Left renal cortex interstitium (tissue), 4 donors: ENCODE data around the gene CAMK2G. TPM values are rescaled to one million over a fixed set of nuclear protein-coding genes. Genes with fewer than 3 reads are reported as not detected.

Experiments used
- DNase-seq, 4 donors: peaks; one replicate each; pipeline ENCODE4 v3.0.0-alpha.2; 2013; ENCODE audit warnings: low read depth in 4 of 4, low spot score in 2 of 4, missing footprints in 1 of 4
- polyA plus RNA-seq, 4 donors: library from polyadenylated mRNA; unstranded; fragments of 120-200 nt; gene quantifications; one replicate each; pipeline ENCODE4 v1.2.1, GENCODE V29; 2013; ENCODE audit not compliant: insufficient read length in 4 of 4

CAMK2G gene
- polyA plus RNA-seq, 4 donors, result 19.9 to 34.8 (median 26.9) TPM

DNA sequence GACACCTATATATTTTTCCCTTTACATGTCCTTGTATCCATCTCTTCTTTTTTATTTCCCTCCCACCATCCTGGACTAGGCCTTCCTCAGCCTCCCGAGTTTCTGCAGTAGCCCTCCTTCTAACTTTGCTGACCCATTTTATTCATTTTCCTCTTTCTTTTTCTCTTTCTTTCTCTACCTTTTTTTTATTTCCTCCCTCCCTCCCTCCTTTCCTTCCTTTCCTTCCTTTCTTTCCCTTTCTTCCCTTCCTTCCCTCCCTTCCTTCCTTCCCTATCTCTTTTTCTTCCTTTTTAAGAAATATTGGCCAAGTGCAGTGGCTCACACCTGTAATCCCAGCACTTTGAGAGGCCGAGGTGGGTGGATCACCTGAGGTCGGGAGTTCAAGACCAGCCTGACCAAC is 9.7 kb upstream of the CAMK2G start:
- no peak for DNase-seq

DNA sequence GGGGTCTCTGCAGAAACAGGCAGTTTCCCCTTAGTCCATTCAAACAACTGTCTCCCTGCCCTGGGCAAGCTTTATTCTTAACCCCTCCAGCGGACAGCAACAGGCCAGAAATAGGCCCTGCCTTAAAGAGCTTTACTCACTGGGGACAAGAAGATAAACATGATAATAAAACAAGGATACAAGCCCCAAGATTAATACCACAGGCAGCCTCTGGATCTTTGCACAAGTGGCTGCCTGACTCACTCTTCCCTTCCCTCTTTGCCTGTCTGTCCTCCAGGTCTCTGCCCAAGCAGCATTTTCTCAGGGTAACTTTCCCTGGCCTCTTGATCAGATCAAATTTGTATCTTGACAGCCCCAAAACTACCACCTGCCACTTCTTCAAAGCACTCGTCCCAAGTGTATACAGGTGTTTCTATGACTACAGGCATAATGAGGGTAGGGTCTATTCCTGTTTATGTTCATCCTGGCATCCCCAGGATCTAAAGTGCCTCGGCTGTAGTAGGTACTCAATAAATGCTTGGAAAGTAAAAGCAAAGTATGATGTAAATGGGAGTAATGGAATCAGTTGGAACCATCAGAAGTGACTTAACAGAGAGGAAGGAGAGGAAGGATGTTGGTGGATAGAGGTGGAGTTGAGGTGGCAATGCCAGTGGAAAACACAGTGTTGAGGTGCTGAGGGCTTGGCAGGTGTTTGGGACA is 7.0 kb upstream of the CAMK2G start:
- DNase-seq, result no peak

DNA sequence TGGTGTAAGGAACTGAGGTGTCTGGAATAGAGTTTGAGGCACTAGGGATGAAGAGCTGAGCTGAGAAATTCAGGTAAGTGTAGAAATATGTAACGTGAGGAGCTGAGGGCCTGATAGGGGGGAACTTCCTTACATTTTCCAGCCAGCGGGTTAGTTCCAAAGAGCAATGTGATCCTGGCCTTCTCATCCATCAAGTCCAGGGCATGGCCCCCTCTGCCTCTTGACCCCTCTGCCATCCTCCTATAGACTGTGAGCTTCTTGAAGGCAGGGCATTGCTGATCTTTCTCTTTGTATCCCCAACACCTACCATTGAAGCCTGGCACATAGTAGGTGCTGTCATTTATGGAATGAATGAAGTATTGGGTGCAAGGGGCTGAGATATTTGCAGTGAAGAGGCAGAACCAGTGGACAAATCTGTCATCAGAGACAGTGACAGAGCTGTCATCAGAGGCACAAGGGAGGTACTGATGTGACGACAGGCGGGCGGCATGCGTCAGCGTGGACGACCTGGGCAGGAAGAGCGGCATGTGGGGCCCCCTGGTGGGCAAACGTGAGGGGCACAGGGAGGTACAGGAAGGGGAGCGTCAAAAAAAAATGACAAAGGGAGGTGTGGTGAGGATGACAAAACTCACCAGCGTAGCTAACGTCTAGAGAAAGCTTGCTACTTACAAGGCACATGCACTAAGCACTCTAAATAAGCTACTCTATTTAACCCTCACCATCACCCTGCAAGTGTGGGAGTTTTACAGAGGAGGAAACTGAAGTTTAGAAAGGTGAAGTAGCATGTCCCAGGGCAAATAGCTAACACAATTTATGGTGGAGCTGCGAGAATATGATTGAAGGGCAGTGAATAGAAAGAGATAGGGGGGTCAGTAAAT is 5.2 kb upstream of the CAMK2G start:
- peak in 2 of 4 donors; percentile 29 to 56 for DNase-seq

DNA sequence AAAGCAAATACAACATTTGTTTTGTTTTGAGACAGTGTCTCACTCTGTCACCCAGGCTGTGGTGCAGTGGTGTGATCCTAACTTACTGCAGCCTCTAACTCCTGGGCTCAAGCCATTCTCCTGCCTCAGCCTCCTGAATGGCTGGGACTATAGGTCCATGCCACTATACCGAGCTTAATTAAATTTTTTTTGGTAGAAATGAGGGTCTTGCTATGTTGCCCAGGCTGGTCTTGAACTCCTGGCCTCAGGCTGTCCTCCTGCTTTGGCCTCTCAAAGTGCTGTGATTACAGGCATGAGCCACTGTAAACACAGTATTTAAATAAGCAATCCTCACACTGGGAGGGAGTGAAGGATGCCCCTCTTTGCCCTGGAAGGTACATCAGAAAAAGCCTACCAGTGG is 4.0 kb upstream of the CAMK2G start:
- DNase-seq, result no peak

DNA sequence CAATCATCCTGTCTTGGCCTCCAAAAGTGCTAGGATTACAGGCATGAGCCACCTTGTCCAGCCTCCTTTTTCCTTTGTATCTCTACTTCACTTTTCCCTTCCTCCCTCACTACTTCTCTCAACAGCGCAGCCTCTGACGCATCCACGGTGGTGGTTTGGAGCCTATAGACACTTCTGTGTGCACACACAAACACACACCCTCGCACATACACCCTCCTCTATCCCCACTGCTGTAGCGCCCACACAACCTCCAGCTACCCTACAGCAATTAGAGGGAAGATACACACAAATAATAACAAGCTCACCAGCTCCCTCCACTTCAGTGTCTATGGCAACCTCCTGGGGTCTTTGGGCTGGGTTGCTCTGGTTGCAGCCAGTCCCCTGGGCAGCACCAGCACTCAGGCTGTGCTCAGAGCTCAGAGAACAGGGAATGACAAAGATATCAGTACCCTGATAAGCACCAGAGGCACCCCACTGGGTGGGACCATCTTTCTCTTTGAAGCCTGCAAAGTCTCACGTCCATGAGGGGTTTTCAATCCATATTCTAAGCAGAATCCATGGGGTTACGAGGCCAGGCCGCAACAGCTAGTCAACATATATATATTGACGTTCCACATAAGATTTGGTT is 3.3 kb upstream of the CAMK2G start:
- DNase-seq, result no peak

DNA sequence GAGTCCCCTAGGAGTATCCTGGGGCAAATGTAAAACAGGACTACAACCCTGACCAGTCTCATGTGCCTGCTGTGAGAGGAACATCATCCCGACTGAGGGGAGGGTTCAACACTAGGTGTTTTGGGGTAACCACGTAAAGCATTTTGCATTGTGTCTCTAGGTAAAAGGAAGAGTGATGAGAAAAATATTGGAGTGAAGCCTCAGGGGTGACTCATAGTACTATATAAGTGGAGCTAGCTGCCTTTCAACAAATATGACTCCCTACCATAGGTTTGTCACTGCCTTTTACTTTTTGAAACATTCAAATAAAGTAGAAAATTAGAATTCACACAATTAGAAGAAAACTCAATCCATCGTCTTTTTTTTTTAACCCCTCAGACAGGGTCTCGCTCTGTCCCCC is 2.6 kb upstream of the CAMK2G start:
- no peak for DNase-seq

DNA sequence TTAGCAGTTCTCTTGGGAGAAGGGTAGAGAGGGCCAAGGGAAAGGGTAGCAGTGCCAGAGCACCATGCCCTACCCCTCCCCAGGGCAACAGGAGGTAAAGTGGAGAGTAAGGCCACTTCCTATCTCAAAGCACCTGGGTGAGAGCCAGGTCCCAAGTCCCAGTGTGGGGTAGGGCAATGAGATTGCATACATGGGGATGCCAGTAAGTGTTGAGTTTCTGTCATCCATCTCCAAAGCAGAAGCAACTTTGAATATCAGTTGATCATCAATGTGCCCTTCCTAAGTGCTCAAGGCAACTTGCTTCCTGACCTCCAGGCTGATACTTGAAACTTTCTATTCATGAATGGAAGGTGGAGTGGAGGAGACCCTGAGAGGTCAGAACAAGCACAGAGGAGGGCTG is 2.2 kb upstream of the CAMK2G start:
- no peak for DNase-seq

DNA sequence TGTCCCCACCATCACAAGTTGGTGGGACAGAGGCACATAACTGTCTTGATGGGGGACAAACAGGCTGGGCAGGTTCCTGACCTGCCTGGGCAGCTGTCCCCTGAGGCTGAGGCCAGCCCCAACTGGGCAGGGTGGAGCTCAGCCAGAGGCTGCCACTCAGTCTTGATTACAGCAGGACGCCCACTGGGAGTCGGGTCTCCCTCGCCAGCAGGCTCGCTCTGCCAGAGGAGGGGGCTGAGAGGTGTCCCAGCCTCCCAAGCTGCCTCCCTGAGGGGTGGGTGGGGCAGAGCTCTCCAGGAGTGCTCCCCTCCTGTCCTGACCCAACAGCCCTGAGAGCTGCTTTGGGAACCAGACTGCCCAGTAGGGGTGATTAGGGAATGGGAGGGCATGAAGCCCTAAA is 1.8 kb upstream of the CAMK2G start:
- no peak for DNase-seq

DNA sequence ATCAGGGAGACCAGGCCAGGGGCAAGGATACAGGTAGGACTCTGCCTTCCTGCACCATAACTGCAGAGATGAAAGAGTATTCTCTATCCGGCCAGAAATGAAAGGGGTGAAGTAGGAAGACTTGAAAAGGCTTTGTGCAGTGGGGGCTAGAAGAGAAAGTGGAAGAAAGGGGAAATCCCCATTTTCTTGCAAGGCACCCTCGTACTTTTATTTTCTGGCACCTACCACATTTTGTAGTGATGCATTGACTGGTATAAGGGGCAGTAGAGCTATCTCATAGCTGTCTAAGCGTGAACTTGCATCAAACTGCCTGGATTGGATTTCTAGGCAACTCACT is 752 bp upstream of the CAMK2G start:
- DNase-seq, result no peak

DNA sequence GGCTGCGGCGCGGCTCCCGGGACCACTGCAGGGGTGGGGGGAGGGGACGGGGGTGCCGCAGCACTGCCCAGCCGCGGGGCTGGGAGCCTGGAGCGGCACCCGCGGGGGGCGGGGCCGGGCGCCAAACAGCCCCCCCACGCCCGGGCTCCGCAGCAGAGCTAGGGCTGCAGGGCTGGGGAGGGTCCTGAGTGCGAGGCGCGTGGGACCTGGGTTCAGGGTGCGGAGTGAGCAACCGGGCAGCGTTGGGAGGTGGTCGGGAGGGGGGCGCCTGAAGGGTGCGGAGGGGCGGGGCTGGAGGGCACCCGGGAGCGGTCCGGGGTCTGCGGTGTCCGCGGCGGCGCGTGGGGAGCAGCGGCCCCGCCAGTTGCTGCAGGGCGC is 528 bp downstream of the CAMK2G start:
- DNase-seq, result no peak

DNA sequence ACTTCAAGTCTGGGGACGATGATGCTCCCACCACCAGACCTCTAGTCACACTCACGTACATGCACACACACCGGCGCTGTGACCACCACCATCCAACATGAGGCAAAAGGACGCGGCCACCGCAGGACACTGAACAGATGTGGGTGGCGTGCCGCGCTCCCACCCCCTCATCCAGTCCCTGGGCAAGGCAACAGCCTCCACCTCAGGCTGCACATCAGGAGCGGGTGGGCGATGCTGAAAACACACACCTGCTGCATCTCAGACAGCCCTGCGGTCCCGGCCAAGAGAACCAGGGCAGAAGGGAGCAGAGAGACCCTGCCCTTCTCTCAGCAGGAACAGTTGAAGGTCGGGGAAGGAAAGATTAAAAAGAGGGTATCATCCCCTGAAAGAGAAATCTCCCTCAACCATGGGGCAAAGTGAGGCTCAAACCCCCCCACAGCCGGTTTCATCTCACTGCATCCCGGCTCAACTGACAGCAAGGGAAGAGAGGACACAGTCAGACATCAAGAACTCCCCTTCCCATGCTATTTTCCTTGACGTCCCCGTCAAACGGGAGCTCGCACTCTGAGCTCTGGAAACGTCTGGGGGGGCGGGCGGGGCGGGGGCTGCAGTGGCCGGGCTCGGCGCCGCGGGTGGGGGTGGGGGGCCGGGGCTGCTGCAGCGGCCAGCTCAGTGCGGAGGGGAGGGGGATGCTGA is 1.1 kb downstream of the CAMK2G start:
- no peak for DNase-seq

DNA sequence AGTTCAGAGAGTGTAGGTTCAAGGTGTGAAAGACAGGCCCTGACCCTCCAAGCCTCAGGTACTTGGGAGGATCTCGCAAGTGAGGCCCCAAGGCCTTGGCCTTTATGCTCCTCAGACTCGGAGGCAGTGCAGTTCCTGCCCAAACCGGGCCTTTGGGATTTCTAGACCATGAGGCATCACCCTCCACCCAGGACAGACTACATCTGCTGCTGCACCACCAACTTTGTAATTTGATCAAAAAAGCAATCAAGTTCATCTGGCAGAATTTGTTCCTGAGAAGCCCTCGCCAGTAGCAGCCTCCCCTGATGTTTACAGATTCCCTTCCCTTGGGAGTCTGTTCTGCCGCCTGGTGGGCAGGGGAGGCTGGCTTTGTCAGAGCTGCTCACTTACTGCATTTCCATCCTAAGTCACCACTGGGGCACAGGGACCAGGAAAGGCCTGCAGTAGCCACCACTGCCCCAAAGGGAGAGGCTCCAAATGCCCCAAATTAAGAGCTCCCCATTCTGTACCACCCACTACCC is 2.1 kb downstream of the CAMK2G start:
- DNase-seq, result no peak

DNA sequence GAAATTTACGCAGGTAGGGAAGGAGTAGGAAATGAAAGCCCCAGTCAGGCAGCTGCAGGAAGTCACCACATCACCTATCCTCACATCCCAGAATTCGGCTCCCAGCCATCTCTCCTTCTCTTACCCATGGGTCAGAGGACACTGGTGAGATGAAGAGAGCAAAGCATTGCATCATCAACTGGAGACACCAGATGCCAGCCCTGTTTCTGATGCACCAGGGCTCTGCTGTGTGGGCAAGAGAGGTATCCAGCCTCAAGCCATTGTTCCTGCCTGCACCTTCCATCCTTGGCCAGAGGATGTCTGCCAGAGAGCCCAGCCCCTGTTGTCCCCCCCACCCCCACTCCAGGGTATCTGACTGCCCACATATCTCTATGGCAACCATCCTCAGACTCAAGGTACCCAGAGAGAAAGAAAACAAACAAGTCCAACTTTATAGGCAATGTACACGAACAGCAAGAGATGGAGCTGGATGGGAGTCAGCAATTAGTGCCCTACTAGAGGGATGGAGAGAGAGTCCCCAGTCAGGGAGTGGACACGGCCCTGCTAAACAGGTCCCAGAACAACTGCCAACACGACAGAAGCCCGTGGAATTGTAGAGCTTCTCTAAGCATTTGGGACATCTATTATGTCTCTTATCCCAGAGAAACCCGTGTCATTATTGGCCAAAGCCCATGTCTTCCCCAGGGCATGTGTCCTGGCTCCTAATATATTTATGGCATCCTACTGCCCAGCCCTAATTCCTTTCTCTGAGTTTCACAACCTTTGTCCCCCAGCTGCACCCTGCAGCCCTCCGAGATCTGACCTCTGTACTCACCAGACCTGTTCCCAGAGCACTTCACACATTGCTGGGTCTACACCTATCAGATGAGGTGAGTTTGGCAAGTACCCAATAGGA is 2.8 kb downstream of the CAMK2G start:
- DNase-seq, result no peak

DNA sequence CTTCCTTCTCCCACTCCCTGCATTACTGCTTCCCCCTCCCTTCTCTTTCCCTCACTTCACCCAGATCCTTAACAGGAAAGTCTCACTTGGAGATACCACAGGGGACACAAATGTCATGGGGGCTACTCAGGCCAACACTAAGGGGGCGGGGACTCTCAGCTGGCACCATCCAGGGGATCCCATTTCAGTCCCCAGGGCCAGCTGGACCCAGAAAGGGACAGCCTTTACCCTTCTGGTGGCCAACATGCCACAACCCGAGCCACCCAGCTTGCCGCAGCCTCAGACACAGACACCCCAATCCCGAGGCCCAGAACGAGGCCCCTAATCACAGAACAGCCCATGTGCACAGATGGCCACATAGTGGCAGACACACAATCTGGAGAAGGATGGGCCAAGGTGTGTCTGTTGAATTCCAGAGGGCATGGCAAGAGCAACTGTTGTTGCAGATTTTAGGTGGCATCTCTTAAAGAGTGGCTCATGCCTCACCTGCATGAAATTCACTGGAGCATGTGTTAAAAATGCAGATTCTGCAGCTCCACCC is 5.6 kb downstream of the CAMK2G start:
- DNase-seq, result no peak

DNA sequence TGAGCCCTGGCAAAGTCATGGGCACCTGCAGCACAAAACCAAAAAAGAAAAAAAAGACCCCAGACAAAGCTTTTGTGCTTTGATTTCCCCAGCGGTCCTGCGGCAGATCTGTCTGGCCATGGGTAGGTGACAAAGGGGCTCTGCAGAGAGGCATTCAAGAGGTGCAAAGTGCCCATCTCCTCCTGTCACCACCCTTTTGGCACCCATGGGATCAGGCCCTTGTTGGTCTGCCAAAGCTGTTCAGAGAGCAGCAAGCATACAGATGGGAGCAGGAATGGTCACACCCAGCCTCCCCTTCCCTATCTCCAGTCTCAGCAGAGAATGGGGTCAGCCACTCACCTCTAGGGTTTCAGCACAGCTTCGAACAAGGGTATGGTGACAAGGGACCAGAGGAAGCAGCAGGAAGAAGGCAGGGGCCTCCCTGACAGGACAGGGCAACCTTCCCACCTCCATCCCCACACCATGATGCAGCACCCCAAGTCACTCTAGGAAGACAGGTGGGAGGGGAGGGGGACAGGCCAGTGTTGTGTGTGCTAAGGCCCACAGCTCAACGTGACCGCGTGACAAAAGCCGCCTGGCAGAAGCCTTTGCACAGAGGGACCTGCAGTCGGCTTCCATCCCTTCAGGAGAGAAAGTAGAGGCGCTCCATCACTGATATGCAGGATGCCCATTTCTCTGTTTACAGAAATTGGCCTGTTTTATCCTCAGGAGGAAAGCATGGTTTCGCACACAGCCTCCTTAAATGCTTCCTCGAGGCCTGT is 6.3 kb downstream of the CAMK2G start:
- DNase-seq, result no peak

DNA sequence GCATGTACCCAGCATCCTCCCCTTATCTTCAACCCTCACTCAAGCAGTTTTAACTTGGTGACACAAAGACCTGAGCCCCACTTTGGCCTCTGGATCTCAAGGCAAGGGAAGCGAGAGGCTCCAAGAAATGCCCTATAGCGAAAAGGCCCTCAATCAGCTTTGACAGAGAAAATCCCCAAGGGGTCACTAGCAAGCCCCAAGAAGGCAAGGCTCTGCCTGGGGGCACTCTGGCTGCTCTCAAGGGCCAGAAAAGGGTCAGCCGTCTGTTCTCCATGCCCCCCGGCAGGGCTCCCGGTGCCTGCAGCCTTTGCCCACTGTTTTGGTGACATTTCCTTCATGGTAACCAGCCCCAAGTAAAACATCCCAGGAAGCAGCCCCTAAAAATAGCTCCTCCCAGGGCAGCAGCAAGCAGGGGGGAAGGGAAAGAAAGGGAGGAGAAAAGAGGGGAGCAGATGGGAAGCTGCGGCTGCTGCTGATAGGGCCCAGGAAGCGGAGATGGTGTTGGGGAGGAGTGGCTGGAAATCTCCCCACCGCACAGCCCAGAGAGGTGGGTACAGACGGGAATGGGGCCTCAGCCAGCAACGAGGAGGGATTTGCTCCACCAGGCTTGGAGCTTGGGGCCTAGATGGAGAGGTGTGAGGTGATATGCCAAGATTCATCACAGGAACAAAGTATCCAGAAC is 7.1 kb downstream of the CAMK2G start:
- DNase-seq, result no peak

DNA sequence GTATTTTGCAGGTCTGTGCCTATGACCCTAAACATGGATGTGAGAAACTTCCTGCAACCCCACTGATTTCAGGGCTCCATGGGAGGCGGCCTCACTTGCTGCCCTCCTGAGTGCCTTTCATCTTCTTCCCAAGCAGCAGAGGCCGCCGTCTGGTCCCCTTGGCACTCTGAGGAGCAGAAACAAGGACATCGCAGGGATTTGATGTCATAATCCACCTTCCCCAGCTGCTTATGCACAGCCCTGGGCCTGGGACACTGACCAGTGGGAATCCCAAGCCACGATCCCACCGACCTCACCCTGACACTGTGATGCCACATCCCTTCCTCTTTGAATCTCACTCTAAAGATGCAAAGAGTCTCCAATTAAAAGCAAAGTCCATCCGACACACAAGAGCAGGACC is 7.7 kb downstream of the CAMK2G start:
- no peak for DNase-seq
